ENCODE results near the gene ZNF491.

DNA sequence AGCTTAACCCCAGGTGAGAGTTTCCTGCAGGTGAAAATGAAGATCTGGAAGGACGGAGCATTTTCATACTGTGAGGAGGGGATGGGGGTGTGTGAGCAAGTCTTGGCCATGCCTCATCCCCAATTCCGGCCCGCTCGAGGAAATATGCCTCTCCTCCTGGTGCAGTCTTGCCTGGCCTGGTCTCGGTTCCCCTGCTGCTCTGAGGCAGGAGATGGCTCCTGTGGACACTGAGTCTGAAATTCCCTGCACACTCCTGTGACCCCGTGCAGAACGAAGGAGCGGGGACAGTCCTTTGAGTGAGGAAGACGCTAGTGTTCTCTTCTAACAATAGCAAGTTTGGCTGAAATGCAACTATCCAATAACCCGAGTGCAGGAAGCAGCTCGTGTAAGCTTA, 49.9 kb downstream of the ZNF491 start:
- TF ChIP-seq CTCF (IDR thresholded peaks at IDR 0.05; ENCODE audit: insufficient read depth, low read depth, low read length) (no peak), EZH2 (IDR thresholded peaks at IDR 0.05; ENCODE audit: insufficient read depth, low read length) (no peak)
